Neural cell (in vitro differentiated cells): ENCODE measurements around the gene SLC30A7.

Source experiments
- EP300 ChIP-seq: fragments of 450-650 bp; conservative IDR thresholded peaks from 2 replicates; pipeline ENCODE4 v1.6.1; 2014; ENCODE audit warnings: antibody characterized with exemption, mild to moderate bottlenecking, moderate library complexity; ENCODE audit not compliant: poor library complexity, severe bottlenecking
- TAF1 ChIP-seq: IDR thresholded peaks from 2 replicates; pipeline ENCODE4 v1.6.1; 2012; ENCODE audit warnings: low read depth
- TF ChIP-seq, protein P1 (sequence below): fragments of 450-650 bp; IDR thresholded peaks from 2 replicates; pipeline ENCODE4 v1.5.1; 2014; ENCODE audit warnings: antibody characterized with exemption, mild to moderate bottlenecking, moderate library complexity; ENCODE audit not compliant: poor library complexity, severe bottlenecking

- TF ChIP-seq, protein P1, sequence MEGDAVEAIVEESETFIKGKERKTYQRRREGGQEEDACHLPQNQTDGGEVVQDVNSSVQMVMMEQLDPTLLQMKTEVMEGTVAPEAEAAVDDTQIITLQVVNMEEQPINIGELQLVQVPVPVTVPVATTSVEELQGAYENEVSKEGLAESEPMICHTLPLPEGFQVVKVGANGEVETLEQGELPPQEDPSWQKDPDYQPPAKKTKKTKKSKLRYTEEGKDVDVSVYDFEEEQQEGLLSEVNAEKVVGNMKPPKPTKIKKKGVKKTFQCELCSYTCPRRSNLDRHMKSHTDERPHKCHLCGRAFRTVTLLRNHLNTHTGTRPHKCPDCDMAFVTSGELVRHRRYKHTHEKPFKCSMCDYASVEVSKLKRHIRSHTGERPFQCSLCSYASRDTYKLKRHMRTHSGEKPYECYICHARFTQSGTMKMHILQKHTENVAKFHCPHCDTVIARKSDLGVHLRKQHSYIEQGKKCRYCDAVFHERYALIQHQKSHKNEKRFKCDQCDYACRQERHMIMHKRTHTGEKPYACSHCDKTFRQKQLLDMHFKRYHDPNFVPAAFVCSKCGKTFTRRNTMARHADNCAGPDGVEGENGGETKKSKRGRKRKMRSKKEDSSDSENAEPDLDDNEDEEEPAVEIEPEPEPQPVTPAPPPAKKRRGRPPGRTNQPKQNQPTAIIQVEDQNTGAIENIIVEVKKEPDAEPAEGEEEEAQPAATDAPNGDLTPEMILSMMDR: no peak
- TF ChIP-seq EP300 (no peak), TAF1 (no peak)
These were observed 3.3 kb upstream of the SLC30A7 start for GRCh38 chr1:100892554-100892953.
